Mesenchymal stem cell (in vitro differentiated cells and primary cell): ENCODE results near the gene KNTC1.
"Not testable (repeated sequence)": the region's sequence is repeated elsewhere in the genome, so short reads cannot be mapped to it uniquely, and the experiment has no call there.

Experiments used
- DNase-seq: peaks from one replicate; pipeline ENCODE4 v3.0.0-alpha.2; 2013
- H2AFZ ChIP-seq: one replicate; pipeline ENCODE4 v1.6.1; 2013; ENCODE audit warnings: low read depth, mild to moderate bottlenecking, control low read depth, inconsistent platforms, low read length, moderate library complexity
- H2AK5ac ChIP-seq: 2 replicates; pipeline ENCODE4 v1.6.1; 2013; ENCODE audit warnings: low read length, moderate library complexity, mild to moderate bottlenecking, inconsistent platforms; ENCODE audit not compliant: severe bottlenecking
- H2BK120ac ChIP-seq: one replicate; pipeline ENCODE4 v1.6.1; 2013; ENCODE audit warnings: low read depth, mild to moderate bottlenecking, inconsistent platforms, low read length, moderate library complexity
- H2BK12ac ChIP-seq, 2 experiments: one replicate each; pipeline ENCODE4 v1.6.1; 2013; ENCODE audit warnings: inconsistent platforms in 2 of 2, low read length in 2 of 2, mild to moderate bottlenecking in 2 of 2, moderate library complexity in 2 of 2, control low read depth in 1 of 2
- H2BK15ac ChIP-seq: one replicate; pipeline ENCODE4 v1.6.1; 2013; ENCODE audit warnings: mild to moderate bottlenecking, low read depth, inconsistent platforms; ENCODE audit not compliant: poor library complexity, severe bottlenecking
- H2BK5ac ChIP-seq: 2 replicates; pipeline ENCODE4 v1.6.1; 2013; ENCODE audit warnings: low read depth, mild to moderate bottlenecking, low read length, control low read depth, inconsistent platforms; ENCODE audit not compliant: poor library complexity, severe bottlenecking
- H3K14ac ChIP-seq, 2 experiments: one replicate each; pipeline ENCODE4 v1.6.1; 2013; ENCODE audit warnings: inconsistent platforms in 2 of 2, low read length in 2 of 2, control low read depth in 1 of 2, mild to moderate bottlenecking in 1 of 2, moderate library complexity in 1 of 2
- H3K18ac ChIP-seq, 2 experiments: one replicate each; pipeline ENCODE4 v1.6.1; 2013; ENCODE audit warnings: inconsistent platforms in 2 of 2, low read length in 2 of 2, control low read depth in 1 of 2, low read depth in 1 of 2, mild to moderate bottlenecking in 1 of 2
- H3K23ac ChIP-seq, 2 experiments: one replicate each; pipeline ENCODE4 v1.6.1; 2013; ENCODE audit warnings: inconsistent platforms in 2 of 2, low read length in 2 of 2, mild to moderate bottlenecking in 2 of 2, moderate library complexity in 2 of 2, control low read depth in 1 of 2
- H3K27ac ChIP-seq: 2 replicates; pipeline ENCODE4 v1.5.1; 2013; ENCODE audit warnings: mild to moderate bottlenecking, moderate library complexity, low read length, control low read depth, inconsistent platforms; ENCODE audit not compliant: poor library complexity, severe bottlenecking
- H3K27me3 ChIP-seq, 2 experiments: 2 replicates each; pipeline versions ENCODE4 v1.6.1 to v1.7.0; 2013; ENCODE audit warnings: low read length in 2 of 2, mild to moderate bottlenecking in 2 of 2, moderate library complexity in 2 of 2, control low read depth in 1 of 2, inconsistent platforms in 1 of 2; ENCODE audit not compliant: control insufficient read depth in 1 of 2, insufficient read depth in 1 of 2
- H3K36me3 ChIP-seq, 2 experiments: 2 replicates each; pipeline versions ENCODE4 v1.6.1 to v1.7.0; 2013; ENCODE audit warnings: low read length in 2 of 2, control low read depth in 1 of 2, inconsistent platforms in 1 of 2, low read depth in 1 of 2, mild to moderate bottlenecking in 1 of 2; ENCODE audit not compliant: insufficient read depth in 2 of 2, control insufficient read depth in 1 of 2
- H3K4ac ChIP-seq, 2 experiments: one replicate each; pipeline ENCODE4 v1.6.1; 2013; ENCODE audit warnings: inconsistent platforms in 2 of 2, low read length in 2 of 2, mild to moderate bottlenecking in 2 of 2, moderate library complexity in 2 of 2, control low read depth in 1 of 2, low read depth in 1 of 2
- H3K4me1 ChIP-seq: 2 replicates; pipeline ENCODE4 v1.6.1; 2013; ENCODE audit warnings: low read depth, low read length, control low read depth; ENCODE audit not compliant: control insufficient read depth, insufficient read depth
- H3K4me2 ChIP-seq: 2 replicates; pipeline ENCODE4 v1.6.1; 2013; ENCODE audit warnings: low read length, mild to moderate bottlenecking, inconsistent platforms; ENCODE audit not compliant: poor library complexity, severe bottlenecking
- H3K4me3 ChIP-seq, 2 experiments: 2 replicates each; pipeline versions ENCODE4 v1.5.1 to v1.7.0; 2013; ENCODE audit warnings: low read length in 2 of 2, mild to moderate bottlenecking in 2 of 2, control low read depth in 1 of 2, low read depth in 1 of 2; ENCODE audit not compliant: insufficient read depth in 1 of 2
- H3K79me1 ChIP-seq: replicated peaks from 2 replicates; pipeline ENCODE4 v1.6.1; 2013; ENCODE audit warnings: mild to moderate bottlenecking, control low read depth, low read length, inconsistent platforms; ENCODE audit not compliant: poor library complexity, severe bottlenecking
- H3K9ac ChIP-seq: 2 replicates; pipeline ENCODE4 v1.7.0; 2013; ENCODE audit warnings: mild to moderate bottlenecking, low read length, moderate library complexity
- H3K9me3 ChIP-seq: 2 replicates; pipeline ENCODE4 v1.7.0; 2013; ENCODE audit warnings: mild to moderate bottlenecking, low read length; ENCODE audit not compliant: control insufficient read depth
- H4K8ac ChIP-seq: one replicate; pipeline ENCODE4 v1.6.1; 2013; ENCODE audit warnings: inconsistent platforms, mild to moderate bottlenecking, low read length, moderate library complexity
- H4K91ac ChIP-seq: one replicate; pipeline ENCODE4 v1.6.1; 2013; ENCODE audit warnings: mild to moderate bottlenecking, low read length, inconsistent platforms
- WGBS: methylation state at CpG from one replicate; pipeline ENCODE4 v1.1.7; 2013; ENCODE audit warnings: mixed read lengths; 5-methylcytosine and 5-hydroxymethylcytosine counted together

Gene KNTC1

DNA sequence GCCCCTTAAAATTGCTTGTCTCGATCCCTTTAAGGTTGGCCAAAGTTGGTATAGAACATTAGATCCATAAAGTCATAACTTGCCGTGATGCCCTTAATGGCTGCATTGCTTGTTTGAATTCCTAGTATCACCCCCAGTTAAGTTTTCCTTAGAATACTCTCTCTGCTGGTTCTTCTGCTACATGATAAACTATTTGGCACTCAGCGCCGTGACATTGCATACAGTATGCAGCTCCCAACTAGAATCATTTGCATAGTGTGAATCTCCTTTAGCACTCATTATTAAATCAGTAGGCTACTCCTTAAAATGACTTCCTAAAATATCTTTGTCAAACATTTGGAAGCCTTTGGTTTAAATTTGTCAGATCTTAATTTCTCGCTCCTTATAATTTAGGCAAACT lies 42.2 kb downstream of the KNTC1 start:
- DNase-seq: no peak
- no peak overlapping the region for H2AK5ac ChIP-seq
- WGBS: 95% methylated on average over 5 of the region's 5 CpGs

DNA sequence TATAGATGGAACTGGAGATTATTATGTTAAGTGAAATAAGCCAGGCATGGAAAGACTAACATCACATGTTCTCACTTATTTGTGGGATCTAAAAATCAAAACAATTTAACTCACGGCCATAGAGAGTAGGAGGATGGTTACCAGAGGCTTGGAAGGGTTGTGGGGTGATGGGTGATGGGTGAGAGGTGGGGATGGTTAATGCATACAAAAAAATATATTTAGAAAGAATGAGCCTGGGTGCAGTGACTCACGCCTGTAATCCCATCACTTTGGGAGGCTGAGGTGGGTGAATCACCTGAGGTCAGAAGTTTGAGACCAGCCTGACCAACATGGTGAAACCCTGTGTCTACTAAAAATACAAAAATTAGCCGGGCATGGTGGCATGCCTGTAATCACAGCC lies 43.0 kb downstream of the KNTC1 start:
- H3K27me3 ChIP-seq, H2BK120ac ChIP-seq, H3K9ac ChIP-seq, DNase-seq, H2AK5ac ChIP-seq, H2BK15ac ChIP-seq, H2BK12ac ChIP-seq, H3K4ac ChIP-seq, H3K14ac ChIP-seq, H4K8ac ChIP-seq, H4K91ac ChIP-seq, H3K79me1 ChIP-seq, H2BK5ac ChIP-seq, H3K27ac ChIP-seq, H3K4me2 ChIP-seq, H2AFZ ChIP-seq, H3K9me3 ChIP-seq, H3K4me3 ChIP-seq, H3K23ac ChIP-seq, H3K4me1 ChIP-seq, H3K18ac ChIP-seq: not testable (repeated sequence)
- 92% methylated on average over 3 of the region's 3 CpGs for WGBS
- peaks cover 3 to 41% of the 10 kb centered on the region in 2 experiments for H3K36me3 ChIP-seq

More for the DNA sequence above, 42.2 kb downstream of the KNTC1 start:
- H3K4ac ChIP-seq: no peak overlapping the region
- no peak overlapping the region for H3K4me3 ChIP-seq
- H3K14ac ChIP-seq: no peak overlapping the region
- no peak overlapping the region for H3K18ac ChIP-seq
- peaks cover 2% of the 10 kb centered on the region for H3K79me1 ChIP-seq
- no peak overlapping the region for H3K9ac ChIP-seq
- H4K91ac ChIP-seq: no peak overlapping the region
- peaks cover under 1 to 34% of the 10 kb centered on the region in 2 experiments for H3K36me3 ChIP-seq
- no peak overlapping the region for H3K27ac ChIP-seq
- H2BK15ac ChIP-seq: no peak overlapping the region
- no peak overlapping the region for H2BK120ac ChIP-seq
- H3K9me3 ChIP-seq: no peaks in the 10 kb centered on the region
- no peaks in the 10 kb centered on the region for H3K4me1 ChIP-seq
- H2BK12ac ChIP-seq: no peak overlapping the region
- H3K23ac ChIP-seq: no peak overlapping the region
- H3K27me3 ChIP-seq: no peaks in the 10 kb centered on the region
- no peak overlapping the region for H3K4me2 ChIP-seq
- H4K8ac ChIP-seq: no peak overlapping the region
- no peak overlapping the region for H2BK5ac ChIP-seq
- no peak overlapping the region for H2AFZ ChIP-seq

DNA sequence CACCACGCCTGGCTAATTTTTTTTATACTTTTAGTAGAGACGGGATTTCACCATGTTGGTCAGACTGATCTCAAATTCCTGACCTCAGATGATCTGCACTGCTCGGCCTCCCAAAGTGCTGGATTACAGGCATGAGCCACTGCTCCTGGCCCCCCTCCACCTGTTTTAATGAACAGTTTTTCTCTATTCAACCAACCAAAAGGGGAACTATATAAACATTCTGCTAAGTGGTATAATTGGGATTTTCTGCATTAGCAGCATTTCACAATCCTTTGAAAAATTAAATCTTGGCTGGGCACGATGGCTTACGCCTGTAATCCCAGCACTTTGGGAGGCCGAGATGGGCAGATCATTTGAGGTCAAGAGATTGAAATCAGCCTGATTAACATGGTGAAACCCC lies 44.8 kb downstream of the KNTC1 start:
- no peak overlapping the region for H3K9ac ChIP-seq
- H3K18ac ChIP-seq: no peak overlapping the region
- H4K91ac ChIP-seq: no peak overlapping the region
- no peak overlapping the region for H3K4me3 ChIP-seq
- H2BK120ac ChIP-seq: no peak overlapping the region
- no peaks in the 10 kb centered on the region for H3K9me3 ChIP-seq
- H2BK5ac ChIP-seq: no peak overlapping the region
- no peak overlapping the region for H3K4ac ChIP-seq
- H2BK15ac ChIP-seq: no peak overlapping the region
- no peak overlapping the region for H2AFZ ChIP-seq
- H3K27ac ChIP-seq: no peak overlapping the region
- no peak overlapping the region for H2AK5ac ChIP-seq
- H2BK12ac ChIP-seq: no peak overlapping the region
- H3K23ac ChIP-seq: no peak overlapping the region
- no peak overlapping the region for H4K8ac ChIP-seq
- DNase-seq: no peak
- H3K79me1 ChIP-seq: peaks cover 2% of the 10 kb centered on the region
- no peak overlapping the region for H3K14ac ChIP-seq
- no peak overlapping the region for H3K4me2 ChIP-seq
- no peaks in the 10 kb centered on the region for H3K4me1 ChIP-seq
- H3K27me3 ChIP-seq: no peaks in the 10 kb centered on the region
- WGBS: 97% methylated on average over 6 of the region's 6 CpGs
- H3K36me3 ChIP-seq: peaks cover 6 to 53% of the 10 kb centered on the region in 2 experiments

DNA sequence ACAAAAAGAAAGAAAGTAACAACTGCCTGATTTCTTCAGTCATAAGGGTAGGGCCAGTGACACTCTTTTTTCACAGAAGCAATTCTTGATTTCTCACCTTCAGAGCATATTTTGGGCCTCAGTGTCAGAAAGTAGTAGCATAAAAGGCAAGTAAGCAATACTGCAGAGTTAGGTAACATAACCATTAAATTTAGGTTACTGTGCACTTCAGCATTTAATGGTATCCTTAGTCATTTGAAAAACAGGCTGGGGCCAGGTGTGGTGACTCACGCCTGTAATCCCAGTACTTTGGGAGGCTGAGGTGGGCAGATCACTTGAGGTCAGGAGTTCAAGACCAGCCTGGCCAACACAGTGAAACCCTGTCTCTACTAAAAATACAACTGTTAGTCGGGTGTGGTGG lies 56.2 kb downstream of the KNTC1 start:
- not testable (repeated sequence) for H3K4me2 ChIP-seq, H3K4me1 ChIP-seq, H3K27ac ChIP-seq, H3K27me3 ChIP-seq, H2AFZ ChIP-seq, H2AK5ac ChIP-seq, H3K79me1 ChIP-seq, H2BK120ac ChIP-seq, H2BK12ac ChIP-seq, H3K18ac ChIP-seq, H4K91ac ChIP-seq, H3K23ac ChIP-seq, H3K4ac ChIP-seq, DNase-seq, H4K8ac ChIP-seq, H3K9ac ChIP-seq, H2BK15ac ChIP-seq, H3K14ac ChIP-seq, H3K4me3 ChIP-seq, H2BK5ac ChIP-seq, H3K9me3 ChIP-seq
- H3K36me3 ChIP-seq: peaks cover 13 to 63% of the 10 kb centered on the region in 2 experiments
- 97% methylated on average over 2 of the region's 2 CpGs for WGBS
